Neutrophil (primary cell): Measurements from ENCODE around the gene XXYLT1.

Source experiments
- H3K27ac ChIP-seq: fragments of 200-600 bp; sonication (generic); 2 replicates; pipeline ENCODE4 v1.5.1; 2016; ENCODE audit warnings: mild to moderate bottlenecking, moderate library complexity
- H3K27me3 ChIP-seq: fragments of 200-600 bp; sonication (generic); 2 replicates; pipeline ENCODE4 v1.6.0; 2016; ENCODE audit warnings: mild to moderate bottlenecking
- H3K36me3 ChIP-seq: fragments of 200-600 bp; sonication (generic); 2 replicates; pipeline ENCODE4 v1.5.1; 2017
- H3K4me1 ChIP-seq, 2 experiments: fragments of 200-600 bp in 1 of 2; sonication (generic) in 1 of 2; 1 replicate in 1 of 2; 2 replicates in 1 of 2; pipeline versions ENCODE4 v1.5.1 to v1.6.1; 2013 to 2016; ENCODE audit warnings: low read depth in 1 of 2, low read length in 1 of 2, mild to moderate bottlenecking in 1 of 2, moderate library complexity in 1 of 2; ENCODE audit not compliant: control insufficient read depth in 1 of 2, insufficient read depth in 1 of 2
- H3K4me3 ChIP-seq, 2 experiments: fragments of 200-600 bp in 1 of 2; sonication (generic) in 1 of 2; 1 replicate in 1 of 2; 2 replicates in 1 of 2; pipeline ENCODE4 v1.5.1; 2013 to 2016; ENCODE audit warnings: low read depth in 1 of 2, low read length in 1 of 2, mild to moderate bottlenecking in 1 of 2, moderate library complexity in 1 of 2
- H3K9me3 ChIP-seq: fragments of 200-600 bp; sonication (generic); 2 replicates; pipeline ENCODE4 v1.5.1; 2016
- CTCF ChIP-seq: fragments of 200-600 bp; sonication (generic); IDR thresholded peaks from 2 replicates; pipeline ENCODE4 v1.5.1; 2016; ENCODE audit warnings: antibody characterized with exemption

The XXYLT1 gene

GRCh38 chr3:195071916-195072820 lies 198.8 kb downstream of the XXYLT1 start:
- H3K27me3 ChIP-seq: no peaks in the 10 kb centered on the region
- no peak for TF ChIP-seq CTCF
- H3K9me3 ChIP-seq: no peaks in the 10 kb centered on the region
- no peaks in the 10 kb centered on the region for H3K36me3 ChIP-seq
- H3K4me3 ChIP-seq: no peak overlapping the region
- no peaks in the 10 kb centered on the region for H3K4me1 ChIP-seq
- H3K27ac ChIP-seq: no peak overlapping the region

DNA sequence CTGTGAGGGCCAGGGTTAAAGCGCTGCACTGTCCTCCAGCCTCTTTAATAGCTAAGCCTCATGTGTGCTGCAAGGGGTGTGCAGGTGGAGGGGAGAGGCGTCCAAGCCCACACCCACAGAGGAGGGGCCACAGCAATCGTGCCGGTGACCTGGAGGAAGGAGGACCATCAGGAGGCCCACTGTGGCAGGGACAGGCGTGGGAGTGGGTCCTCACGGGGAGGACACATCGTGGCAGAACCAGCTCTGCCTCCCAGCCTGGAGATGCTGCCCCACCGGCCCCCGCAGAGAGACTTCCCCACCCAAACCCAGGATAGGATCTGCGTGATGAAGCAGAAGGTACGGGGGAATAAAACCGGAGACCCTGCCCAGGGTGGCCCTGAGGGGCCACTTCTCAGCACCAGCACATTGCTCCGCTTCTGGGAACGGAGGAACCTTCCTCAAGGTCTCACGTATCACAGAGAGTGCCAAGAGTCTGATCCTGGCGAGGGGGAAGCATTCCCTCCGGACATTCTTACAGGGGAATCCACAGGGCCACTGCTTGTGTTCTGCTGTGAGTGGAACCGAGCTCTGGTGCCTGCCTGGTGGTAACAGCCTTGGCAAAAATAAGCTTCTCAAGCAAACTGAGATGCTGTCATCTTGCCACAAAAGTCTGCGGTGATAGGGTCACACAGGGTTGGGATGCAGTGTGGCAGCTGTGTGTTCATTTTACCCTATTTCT lies 199.8 kb downstream of the XXYLT1 start:
- Histone ChIP-seq H3K27me3 (no peaks in the 10 kb centered on the region), H3K36me3 (no peaks in the 10 kb centered on the region), H3K4me3 (no peak overlapping the region), H3K4me1 (no peaks in the 10 kb centered on the region), H3K9me3 (no peaks in the 10 kb centered on the region), H3K27ac (no peak overlapping the region)
- TF ChIP-seq CTCF: no peak

GRCh38 chr3:195070336-195070735 lies 200.6 kb downstream of the XXYLT1 start:
- Histone ChIP-seq H3K9me3 (no peaks in the 10 kb centered on the region), H3K4me1 (no peaks in the 10 kb centered on the region), H3K27me3 (no peaks in the 10 kb centered on the region), H3K27ac (no peak overlapping the region), H3K36me3 (no peaks in the 10 kb centered on the region), H3K4me3 (no peak overlapping the region)
- no peak for TF ChIP-seq CTCF

GRCh38 chr3:195069501-195070251 lies 201.3 kb downstream of the XXYLT1 start:
- H3K4me1 ChIP-seq: no peaks in the 10 kb centered on the region
- H3K27ac ChIP-seq: no peak overlapping the region
- H3K36me3 ChIP-seq: no peaks in the 10 kb centered on the region
- H3K4me3 ChIP-seq: no peak overlapping the region
- H3K27me3 ChIP-seq: no peaks in the 10 kb centered on the region
- H3K9me3 ChIP-seq: no peaks in the 10 kb centered on the region
- TF ChIP-seq CTCF: no peak
